ENCODE data around the gene PLA2R1. TPM values are rescaled to one million over a fixed set of nuclear protein-coding genes. Genes with fewer than 3 reads are reported as not detected.

The PLA2R1 gene
- total and polyA plus RNA-seq, 10 of the 15 experiments (the other 5 are each of a cell fraction or from before 2014, with no cell fraction given): 0.01 to 0.05 (median 0.02) TPM; not detected in 6

DNA sequence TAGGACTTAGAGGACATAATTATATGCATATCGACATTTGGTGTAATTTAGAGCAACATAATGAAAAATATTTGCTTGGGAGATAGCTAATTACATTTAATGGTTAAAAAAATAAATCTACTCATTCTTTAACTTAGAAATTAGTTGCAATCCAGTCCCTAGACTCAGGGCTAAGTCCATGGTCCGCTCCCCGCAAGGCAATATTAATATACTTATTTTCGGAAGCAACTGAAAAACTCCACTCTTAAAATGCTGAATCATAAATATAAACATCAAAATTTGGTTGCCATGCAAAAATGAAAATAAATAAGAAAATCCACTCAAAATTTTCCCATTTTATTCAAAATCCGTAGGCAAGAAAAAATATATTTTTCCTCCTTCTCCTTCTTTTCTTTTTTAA is 164.7 kb downstream of the PLA2R1 start:
- H3K79me2 ChIP-seq (ENCODE audit: control insufficient read depth, insufficient read depth, low read length): peaks cover 68% of the 10 kb centered on the region
- H4K20me1 ChIP-seq (ENCODE audit: control insufficient read depth, insufficient read depth): no peaks in the 10 kb centered on the region
- H3K4me2 ChIP-seq (ENCODE audit: control insufficient read depth, insufficient read depth): peak overlapping the region; percentile 44
- in situ Hi-C loops (cut with MboI) (no loop called here), intact Hi-C loops (cut with micrococcal nuclease; ENCODE audit: unreplicated experiment) (loop anchor here (5.0 to 10.0 kb wide), 4 partner anchors 35 to 1267 kb away; partner anchors contain the start of genes ITGB6 and TANK)
- no peak for DNase-seq (ENCODE audit: low read depth, low spot score)
- H3K9me3 ChIP-seq (replicated peaks; ENCODE audit: control insufficient read depth, insufficient read depth, low read length): no peaks in the 10 kb centered on the region
- no peak overlapping the region for H2AFZ ChIP-seq (ENCODE audit: control insufficient read depth, low read depth, low read length)
- no peaks in the 10 kb centered on the region for H3K27me3 ChIP-seq (replicated peaks in 1 of 2; ENCODE audit: control insufficient read depth in 2 of 2, insufficient read depth in 2 of 2, low read length in 1 of 2)
- SMC1A ChIA-PET (ENCODE audit: uncharacterized antibody, unreplicated experiment): interaction anchor here (1.3 to 51.7 kb wide), 3 partner anchors 4 to 69 kb away, joined by 3 to 1536 read pairs (median 1536); partner anchors contain the start of gene LY75
- H3K9ac ChIP-seq (ENCODE audit: control insufficient read depth, insufficient read depth, low read length): no peak overlapping the region
- peak overlapping the region; percentile 83 for H3K27ac ChIP-seq (ENCODE audit: control insufficient read depth, insufficient read depth)
- RAD21 ChIA-PET (ENCODE audit: unreplicated experiment): interaction anchor here (0.8 to 3.5 kb wide), 5 partner anchors 9 to 183 kb away, joined by 3 to 22 read pairs (median 5); no protein-coding TSS in a partner anchor
- POLR2A ChIA-PET: interaction anchor here (1.0 to 46.2 kb wide), 3 partner anchors 2 to 20 kb away, joined by 5 to 840 read pairs (median 840); partner anchors contain the start of gene LY75
- BruUV-seq (replicated peaks): no TSS peak
- TF ChIP-seq POU2F2 (IDR thresholded peaks at IDR 0.05; ENCODE audit: borderline replicate concordance, low read depth, low read length): no peak
- TF ChIP-seq ATF7 (IDR thresholded peaks at IDR 0.05; ENCODE audit: low read depth): no peak
- no peak for TF ChIP-seq ZSCAN29 (IDR thresholded peaks at IDR 0.05)
- TF ChIP-seq KDM1A (IDR thresholded peaks at IDR 0.05; ENCODE audit: borderline replicate concordance): no peak
- no peak for TF ChIP-seq SPI1 (IDR thresholded peaks at IDR 0.05; ENCODE audit: borderline replicate concordance, insufficient read depth, low read depth, low read length)
- no peak for TF ChIP-seq RB1 (IDR thresholded peaks at IDR 0.05; ENCODE audit: borderline replicate concordance)
- TF ChIP-seq NRF1 (conservative IDR thresholded peaks at IDR 0.05; ENCODE audit: low read depth, low read length): no peak
- TF ChIP-seq BMI1 (IDR thresholded peaks at IDR 0.05; ENCODE audit: borderline replicate concordance): no peak
- TF ChIP-seq CBFB (IDR thresholded peaks at IDR 0.05; ENCODE audit: low read depth): no peak
- TF ChIP-seq SUPT20H (IDR thresholded peaks at IDR 0.05; ENCODE audit: borderline replicate concordance, control insufficient read depth, low read depth, low read length): no peak
- TF ChIP-seq, protein P1, sequence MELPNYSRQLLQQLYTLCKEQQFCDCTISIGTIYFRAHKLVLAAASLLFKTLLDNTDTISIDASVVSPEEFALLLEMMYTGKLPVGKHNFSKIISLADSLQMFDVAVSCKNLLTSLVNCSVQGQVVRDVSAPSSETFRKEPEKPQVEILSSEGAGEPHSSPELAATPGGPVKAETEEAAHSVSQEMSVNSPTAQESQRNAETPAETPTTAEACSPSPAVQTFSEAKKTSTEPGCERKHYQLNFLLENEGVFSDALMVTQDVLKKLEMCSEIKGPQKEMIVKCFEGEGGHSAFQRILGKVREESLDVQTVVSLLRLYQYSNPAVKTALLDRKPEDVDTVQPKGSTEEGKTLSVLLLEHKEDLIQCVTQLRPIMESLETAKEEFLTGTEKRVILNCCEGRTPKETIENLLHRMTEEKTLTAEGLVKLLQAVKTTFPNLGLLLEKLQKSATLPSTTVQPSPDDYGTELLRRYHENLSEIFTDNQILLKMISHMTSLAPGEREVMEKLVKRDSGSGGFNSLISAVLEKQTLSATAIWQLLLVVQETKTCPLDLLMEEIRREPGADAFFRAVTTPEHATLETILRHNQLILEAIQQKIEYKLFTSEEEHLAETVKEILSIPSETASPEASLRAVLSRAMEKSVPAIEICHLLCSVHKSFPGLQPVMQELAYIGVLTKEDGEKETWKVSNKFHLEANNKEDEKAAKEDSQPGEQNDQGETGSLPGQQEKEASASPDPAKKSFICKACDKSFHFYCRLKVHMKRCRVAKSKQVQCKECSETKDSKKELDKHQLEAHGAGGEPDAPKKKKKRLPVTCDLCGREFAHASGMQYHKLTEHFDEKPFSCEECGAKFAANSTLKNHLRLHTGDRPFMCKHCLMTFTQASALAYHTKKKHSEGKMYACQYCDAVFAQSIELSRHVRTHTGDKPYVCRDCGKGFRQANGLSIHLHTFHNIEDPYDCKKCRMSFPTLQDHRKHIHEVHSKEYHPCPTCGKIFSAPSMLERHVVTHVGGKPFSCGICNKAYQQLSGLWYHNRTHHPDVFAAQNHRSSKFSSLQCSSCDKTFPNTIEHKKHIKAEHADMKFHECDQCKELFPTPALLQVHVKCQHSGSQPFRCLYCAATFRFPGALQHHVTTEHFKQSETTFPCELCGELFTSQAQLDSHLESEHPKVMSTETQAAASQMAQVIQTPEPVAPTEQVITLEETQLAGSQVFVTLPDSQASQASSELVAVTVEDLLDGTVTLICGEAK (IDR thresholded peaks at IDR 0.05; ENCODE audit: borderline replicate concordance): peak; percentile 45; the same call in 1 of the 2 replicates
- TF ChIP-seq, protein P2, sequence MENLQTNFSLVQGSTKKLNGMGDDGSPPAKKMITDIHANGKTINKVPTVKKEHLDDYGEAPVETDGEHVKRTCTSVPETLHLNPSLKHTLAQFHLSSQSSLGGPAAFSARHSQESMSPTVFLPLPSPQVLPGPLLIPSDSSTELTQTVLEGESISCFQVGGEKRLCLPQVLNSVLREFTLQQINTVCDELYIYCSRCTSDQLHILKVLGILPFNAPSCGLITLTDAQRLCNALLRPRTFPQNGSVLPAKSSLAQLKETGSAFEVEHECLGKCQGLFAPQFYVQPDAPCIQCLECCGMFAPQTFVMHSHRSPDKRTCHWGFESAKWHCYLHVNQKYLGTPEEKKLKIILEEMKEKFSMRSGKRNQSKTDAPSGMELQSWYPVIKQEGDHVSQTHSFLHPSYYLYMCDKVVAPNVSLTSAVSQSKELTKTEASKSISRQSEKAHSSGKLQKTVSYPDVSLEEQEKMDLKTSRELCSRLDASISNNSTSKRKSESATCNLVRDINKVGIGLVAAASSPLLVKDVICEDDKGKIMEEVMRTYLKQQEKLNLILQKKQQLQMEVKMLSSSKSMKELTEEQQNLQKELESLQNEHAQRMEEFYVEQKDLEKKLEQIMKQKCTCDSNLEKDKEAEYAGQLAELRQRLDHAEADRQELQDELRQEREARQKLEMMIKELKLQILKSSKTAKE (IDR thresholded peaks at IDR 0.05; ENCODE audit: low read depth, poor library complexity, severe bottlenecking): no peak
- no peak for TF ChIP-seq CBX3 (IDR thresholded peaks at IDR 0.05; ENCODE audit: borderline replicate concordance, low read depth)
- no peak for TF ChIP-seq FOXM1 (IDR thresholded peaks at IDR 0.05; ENCODE audit: low read depth, low read length)
- no peak for TF ChIP-seq SREBF2 (IDR thresholded peaks at IDR 0.05; ENCODE audit: low read length)
- TF ChIP-seq, protein P3, sequence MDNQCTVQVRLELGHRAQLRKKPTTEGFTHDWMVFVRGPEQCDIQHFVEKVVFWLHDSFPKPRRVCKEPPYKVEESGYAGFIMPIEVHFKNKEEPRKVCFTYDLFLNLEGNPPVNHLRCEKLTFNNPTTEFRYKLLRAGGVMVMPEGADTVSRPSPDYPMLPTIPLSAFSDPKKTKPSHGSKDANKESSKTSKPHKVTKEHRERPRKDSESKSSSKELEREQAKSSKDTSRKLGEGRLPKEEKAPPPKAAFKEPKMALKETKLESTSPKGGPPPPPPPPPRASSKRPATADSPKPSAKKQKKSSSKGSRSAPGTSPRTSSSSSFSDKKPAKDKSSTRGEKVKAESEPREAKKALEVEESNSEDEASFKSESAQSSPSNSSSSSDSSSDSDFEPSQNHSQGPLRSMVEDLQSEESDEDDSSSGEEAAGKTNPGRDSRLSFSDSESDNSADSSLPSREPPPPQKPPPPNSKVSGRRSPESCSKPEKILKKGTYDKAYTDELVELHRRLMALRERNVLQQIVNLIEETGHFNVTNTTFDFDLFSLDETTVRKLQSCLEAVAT (IDR thresholded peaks at IDR 0.05): peak; percentile 91
- no peak for TF ChIP-seq PAX5 (IDR thresholded peaks at IDR 0.05; ENCODE audit: borderline replicate concordance, low read depth, low read length)
- H3K4me3 ChIP-seq: no peak overlapping the region
- CTCF ChIA-PET: interaction anchor here (1.1 to 22.7 kb wide), 4 partner anchors 9 to 42 kb away, joined by 3 to 335 read pairs (median 45); no protein-coding TSS in a partner anchor
- H3K36me3 ChIP-seq (ENCODE audit: control insufficient read depth in 2 of 2, insufficient read depth in 2 of 2, low read length in 1 of 2): peaks cover 0 to 9% of the 10 kb centered on the region in 2 experiments; a peak in 3 of 4 replicates
- WGBS (ENCODE audit: insufficient coverage, insufficient replicate concordance, low lambda C conversion rate, missing lambda C conversion rate): 88% methylated on average over 5 of the region's 5 CpGs
- peaks cover 77% of the 10 kb centered on the region for H3K4me1 ChIP-seq (ENCODE audit: control insufficient read depth, insufficient read depth, low read length)
- ATAC-seq: no peak
- no peak for FAIRE-seq
